ENCODE results near the gene CDK17.
A peak's percentile ranks its signal among the peaks of the same experiment; 100 is the strongest.

The CDK17 gene

DNA sequence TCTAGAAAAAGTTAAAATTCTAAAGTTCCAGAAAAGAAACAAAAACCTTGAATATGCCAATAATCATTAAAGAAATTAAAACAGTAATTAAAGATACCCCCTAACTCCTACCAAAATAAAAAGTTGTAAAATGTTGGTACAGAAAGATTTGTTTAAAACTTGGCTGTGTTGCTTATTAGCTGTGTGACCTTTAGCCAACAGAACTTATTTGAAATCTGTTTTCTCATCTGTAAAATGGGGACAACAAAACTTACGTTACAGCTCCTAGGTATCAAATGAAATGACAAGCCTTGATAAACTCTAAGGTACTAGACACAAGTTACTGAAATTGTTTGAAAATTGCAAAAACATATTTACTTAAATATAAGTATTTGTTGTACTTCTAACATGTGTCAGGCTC is 134.4 kb downstream of the CDK17 start:
- no peak for DNase-seq (ENCODE audit: low read depth, low spot score)

GRCh38 chr12:96265400-96265799 is 134.8 kb downstream of the CDK17 start:
- no peak for DNase-seq (ENCODE audit: low read depth, low spot score)

DNA sequence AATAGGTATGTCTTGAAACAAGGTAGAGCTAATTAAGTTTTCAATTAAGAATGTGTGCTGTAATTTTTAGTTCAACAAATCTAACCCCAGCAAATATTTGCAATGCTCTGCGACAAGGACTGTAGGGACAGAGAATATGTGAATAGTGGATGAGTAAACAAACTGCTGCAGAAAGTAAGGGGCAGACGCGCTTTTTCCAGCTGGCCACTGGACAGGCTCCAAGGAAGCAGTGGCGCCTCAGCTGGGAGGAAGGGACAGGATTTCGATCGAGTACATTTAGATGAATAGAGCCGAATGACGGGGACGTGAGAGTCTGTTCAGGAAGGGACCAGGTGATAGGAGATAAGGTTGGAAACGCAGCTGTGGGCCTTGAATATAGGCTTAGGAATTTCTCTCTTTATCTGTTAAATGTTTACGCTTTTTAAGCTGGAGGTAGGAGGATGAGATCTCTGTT is 136.8 kb downstream of the CDK17 start:
- DNase-seq (ENCODE audit: low read depth, low spot score) = no peak

DNA sequence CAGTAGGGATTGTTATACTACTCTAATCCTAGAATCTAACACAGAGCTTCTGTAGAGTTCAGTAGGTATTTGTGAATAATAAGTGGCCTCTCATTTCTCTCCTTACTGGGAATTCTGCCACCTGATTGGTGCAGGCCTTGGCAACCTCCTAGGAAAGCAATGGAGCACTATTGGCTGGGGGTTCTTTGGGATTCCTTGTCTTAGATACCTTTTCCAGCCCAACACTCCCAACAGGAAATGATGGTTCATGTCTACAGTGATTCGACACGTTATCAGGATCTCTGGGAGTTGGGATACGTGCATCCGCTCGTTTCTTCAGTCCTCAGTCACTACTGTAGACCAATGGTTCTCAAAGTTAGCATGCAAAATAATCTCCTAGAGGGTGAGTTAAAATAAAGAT is 138.7 kb downstream of the CDK17 start:
- no peak for DNase-seq (ENCODE audit: low read depth, low spot score)

GRCh38 chr12:96260644-96261043 is 139.6 kb downstream of the CDK17 start:
- DNase-seq (ENCODE audit: low read depth, low spot score) = no peak

DNA sequence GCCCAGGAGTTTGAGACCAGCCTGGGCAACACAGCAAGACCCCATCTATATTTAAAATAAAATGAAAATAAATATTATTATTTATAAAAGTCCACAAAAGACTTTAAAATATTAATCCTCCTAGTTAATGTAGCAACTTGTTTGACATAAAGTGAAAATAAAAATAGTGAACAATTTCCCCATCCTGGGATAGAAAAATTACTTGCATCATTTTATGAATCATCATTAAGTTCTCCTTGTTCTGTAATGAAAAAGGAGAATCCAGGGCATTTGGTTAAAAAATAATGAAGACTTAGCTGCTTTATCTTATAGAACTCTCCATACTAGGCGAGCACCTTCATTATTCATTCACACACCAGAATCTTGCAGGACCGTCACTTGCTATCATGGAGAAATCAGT is 140.0 kb downstream of the CDK17 start:
- no peak for DNase-seq (ENCODE audit: low read depth, low spot score)

DNA sequence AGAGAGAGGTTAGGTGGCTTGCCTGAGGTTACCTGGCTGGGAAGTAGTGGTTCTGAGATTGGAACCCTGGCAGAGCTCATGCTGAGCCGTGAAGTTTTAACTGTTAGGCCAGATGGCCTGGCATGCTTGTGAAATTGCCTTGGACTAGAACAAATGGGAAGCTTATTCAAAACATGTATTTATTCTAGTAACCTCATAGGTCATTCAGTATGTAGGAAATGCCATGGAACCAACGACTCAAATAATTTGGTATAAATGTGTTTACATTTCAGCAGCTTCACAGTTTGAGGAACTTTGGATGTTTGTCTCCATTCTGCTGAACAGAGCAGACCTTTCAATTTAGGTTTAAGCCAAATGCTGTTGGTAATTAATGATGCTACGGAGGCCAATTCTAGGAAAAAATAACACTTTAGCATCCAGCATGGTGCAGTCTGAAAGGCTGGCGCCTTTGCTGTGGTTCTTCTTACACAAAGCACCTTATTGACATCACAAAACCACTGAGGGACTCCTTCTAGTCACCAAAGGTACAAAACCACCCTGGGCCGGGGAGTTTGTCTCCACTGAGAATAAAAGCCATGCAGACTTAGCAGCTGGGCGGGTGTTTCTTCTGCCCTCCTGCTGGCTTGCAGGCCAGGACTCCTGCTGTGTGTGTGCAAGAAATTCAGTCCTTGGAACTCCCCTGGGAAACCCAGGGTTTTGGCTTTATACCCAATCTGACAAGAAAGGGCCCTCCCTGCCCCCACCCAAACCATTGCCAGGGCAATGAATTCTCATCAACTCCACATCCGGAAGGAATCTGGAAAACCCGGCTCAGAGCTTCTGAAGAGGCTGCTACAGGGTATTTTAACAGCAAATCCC is 141.9 kb downstream of the CDK17 start:
- DNase-seq (ENCODE audit: low read depth, low spot score) = no peak

DNA sequence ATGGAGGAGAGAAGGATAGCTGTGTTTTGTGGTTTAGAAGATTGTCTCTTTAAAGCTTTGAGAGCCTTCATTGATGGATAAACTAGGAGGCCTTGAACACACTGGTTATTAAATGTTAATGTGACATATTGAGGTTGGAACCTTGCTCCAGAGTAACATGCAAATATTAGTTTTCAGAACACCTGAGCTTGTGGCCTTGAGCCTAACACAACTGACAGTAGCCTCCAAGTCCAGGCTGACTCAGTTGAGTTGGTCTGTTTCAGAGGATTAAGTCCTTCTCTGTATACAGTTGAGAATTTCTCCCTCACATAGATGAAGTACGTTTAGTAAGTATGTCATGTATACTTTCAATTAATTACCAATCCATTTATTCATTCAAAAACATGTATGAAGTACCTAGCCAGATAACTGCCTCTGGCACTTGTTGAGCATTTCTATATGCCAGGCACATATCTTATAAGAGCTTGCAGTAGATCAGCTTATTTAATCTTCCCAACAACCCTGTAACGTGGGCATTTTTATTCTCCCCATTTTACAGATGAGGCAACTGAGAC is 142.6 kb downstream of the CDK17 start:
- DNase-seq (ENCODE audit: low read depth, low spot score) = no peak

DNA sequence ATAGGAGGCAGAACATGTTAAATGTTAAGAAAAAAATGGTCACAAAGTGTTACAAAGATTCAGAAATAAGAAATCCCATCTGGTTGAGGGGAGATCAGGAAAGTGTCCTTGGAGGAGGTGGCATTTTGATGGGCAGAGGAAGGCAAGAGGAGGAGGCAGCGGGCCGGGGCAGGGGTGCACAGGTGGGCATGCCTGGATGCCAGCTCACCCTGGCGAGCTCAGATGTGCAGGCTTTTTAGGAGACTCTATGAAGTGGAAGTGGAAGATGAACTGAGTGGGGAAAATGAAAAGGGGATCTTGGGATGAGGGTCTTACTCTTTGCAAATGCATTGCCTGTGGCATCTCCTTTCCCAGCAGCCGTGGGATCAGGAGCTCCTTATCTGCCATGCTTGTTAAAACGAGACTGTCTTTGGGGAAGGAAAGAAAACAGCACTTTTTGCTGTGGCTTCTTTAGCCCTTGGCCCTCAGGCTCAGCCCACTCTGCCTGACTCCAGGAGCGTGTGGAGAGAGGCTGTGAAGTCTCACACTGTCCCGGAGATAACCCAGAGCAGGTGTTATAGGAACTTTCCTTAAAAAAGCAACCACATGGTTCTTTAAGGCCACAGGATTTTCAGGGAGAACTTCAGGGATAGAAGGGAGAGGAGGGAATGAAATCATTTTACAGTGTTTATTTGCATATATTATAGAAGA is 143.4 kb downstream of the CDK17 start:
- no peak for DNase-seq (ENCODE audit: low read depth, low spot score)

DNA sequence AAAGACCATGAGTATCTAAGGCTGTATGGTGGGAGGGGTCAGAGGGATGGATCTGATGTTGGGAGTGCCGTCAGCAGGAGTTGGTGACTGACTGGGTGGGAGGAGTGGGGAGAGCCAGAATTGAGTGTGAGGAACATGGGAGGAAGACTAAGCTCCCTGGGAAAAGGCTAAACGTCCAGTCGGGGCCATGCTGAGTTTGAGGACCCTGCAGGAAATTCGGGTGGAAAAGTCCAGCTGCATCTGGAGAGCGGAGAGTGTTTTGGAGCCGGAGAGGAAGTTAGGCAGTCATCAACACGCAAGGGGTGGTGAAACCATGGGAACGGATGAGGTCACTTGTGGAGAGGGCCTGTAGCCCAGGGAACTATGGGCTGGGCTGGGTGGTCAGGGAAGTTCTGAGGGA is 145.2 kb downstream of the CDK17 start:
- no peak for DNase-seq (ENCODE audit: low read depth, low spot score)

GRCh38 chr12:96250119-96250685 is 150.0 kb downstream of the CDK17 start:
- no peak for DNase-seq (ENCODE audit: low read depth, low spot score)

- no peak for DNase-seq (ENCODE audit: low read depth, low spot score)
Observed at GRCh38 chr12:96249196-96250118, 150.8 kb downstream of the CDK17 start.

DNA sequence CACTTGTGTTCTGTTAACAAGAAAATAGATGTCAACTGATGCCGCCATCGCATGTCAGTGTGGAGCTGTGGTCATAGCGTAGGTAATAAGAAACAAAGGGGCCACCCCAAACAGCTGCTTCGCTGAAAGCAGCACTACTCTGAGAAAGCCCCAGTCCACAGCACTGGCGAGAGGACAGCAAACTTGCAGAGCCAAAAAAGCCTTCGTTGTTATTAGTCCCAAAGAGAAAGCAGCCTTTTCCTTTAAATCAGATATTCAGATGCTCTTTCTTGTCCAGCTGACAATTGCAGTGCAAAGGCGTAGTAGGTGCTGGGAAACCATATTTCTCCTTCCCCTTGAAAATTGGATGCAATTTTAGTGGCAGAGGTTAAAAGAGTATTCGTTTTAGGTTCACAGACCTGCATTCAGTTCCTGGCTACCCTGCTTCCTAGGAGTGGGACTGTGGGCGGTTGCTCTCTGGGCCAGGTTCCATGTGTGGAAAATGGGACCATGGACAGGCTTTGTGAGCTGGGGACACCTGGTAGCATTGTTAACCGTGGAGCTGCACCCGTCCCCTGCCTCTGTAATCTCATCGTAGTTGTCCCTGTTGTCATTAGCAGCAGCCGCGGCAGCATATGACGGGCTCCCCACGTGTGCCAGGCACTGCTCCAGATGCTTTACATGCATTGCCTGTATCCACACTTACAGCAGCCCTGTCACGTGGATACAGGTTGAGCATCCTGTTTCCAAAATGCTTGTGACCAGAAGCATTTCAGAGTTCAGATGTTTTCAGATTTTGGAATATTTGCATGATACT is 151.9 kb downstream of the CDK17 start:
- no peak for DNase-seq (ENCODE audit: low read depth, low spot score)

DNA sequence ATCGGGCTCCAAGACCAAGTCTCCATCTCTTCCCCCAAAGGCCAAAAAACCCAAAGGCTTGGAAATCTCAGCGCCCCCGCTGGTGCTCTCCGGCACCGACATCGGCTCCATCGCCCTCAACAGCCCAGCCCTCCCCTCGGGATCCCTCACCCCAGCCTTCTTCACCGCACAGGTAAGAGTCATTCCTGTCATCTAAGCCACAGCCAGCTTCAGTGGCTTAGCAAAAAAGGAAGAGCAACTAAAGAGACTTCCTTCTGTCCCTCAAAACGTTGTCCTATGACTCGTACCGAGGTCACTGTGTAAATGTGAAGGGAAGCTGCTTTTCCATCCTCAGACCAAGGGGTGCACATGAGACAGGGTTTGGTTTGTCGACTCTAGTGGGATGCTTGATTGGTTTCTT is 152.7 kb downstream of the CDK17 start:
- no peak for DNase-seq (ENCODE audit: low read depth, low spot score)

DNA sequence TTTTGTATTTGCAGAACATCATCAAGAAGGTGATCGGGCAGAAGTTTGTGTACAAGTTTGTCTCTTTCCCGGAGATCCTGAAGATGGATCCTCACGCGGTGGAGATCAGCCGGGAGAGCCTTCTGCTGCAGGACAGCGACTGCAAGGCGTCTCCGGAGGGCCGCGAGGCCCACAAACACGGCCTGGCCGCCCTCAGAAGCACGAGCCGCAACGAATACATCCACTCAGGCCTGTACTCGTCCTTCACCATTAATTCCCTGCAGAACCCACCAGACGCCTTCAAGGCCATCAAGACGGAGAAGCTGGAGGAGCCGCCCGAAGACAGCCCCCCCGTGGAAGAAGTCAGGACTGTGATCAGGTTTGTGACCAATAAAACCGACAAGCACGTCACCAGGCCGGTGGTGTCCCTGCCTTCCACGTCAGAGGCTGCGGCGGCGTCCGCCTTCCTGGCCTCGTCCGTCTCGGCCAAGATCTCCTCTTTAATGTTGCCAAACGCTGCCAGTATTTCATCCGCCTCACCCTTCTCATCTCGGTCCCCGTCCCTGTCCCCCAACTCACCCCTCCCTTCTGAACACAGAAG is 153.2 kb downstream of the CDK17 start:
- no peak for DNase-seq (ENCODE audit: low read depth, low spot score)

DNA sequence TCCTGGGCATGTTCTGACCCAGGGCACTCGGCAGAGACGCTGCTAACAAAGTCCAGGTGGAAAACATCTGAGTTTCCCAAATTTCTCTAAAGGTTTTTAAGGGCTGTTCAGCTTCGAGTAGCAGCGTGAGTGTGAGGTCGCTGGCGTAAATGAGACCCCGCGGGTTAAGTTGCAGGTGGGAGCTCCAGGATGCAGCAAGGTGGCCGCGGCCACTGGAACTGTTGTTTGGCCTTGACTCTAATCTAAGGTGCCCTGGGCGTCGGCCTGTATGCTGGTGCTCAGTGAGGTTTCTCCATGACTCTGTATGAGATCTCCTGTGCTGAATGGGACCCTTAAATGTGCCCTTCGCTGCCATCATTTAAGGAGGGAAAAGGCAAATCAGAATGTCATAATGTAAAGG is 155.4 kb downstream of the CDK17 start:
- DNase-seq (ENCODE audit: low read depth, low spot score) = no peak

DNA sequence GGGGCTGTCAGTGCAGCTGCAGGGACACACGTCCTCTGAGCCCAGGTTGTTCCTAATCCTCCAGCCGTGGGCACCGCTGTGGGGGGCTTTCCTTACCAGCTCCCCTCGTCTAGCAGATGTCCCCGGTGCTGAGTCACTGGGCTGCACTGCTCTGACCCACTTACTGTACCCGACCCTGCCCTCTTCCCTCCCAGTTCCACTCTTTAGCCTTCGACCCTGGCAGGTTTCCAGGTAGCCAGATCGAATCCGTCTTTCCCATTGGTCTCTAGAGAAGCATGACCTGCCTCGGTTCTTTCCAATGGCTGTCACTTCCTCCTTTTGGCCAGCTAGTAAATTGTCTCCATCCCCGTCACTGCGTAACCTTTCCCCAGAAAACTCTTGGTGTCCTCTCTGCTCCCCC is 157.6 kb downstream of the CDK17 start:
- no peak for DNase-seq (ENCODE audit: low read depth, low spot score)

GRCh38 chr12:96241846-96242256 is 158.4 kb downstream of the CDK17 start:
- DNase-seq (ENCODE audit: low read depth, low spot score) = peak; percentile 51

DNA sequence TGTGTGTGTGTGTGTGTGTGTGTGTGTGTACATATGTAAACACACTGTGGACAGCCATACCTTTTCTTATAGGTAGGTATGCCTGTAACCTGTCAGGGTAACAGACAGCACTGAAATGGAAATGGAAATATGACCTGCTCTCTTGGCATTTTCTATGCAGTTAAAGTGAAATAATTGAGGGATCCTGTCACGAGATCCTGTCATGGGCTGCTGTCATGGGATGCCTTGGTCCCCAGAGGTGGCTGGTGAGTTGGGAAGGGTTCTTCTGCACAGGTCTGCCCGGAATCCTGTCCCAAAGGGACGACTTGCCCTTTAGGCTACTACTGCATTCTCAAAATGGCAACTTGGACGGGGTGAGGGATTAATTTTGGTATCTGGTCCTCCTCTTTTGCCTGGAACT is 158.8 kb downstream of the CDK17 start:
- no peak for DNase-seq (ENCODE audit: low read depth, low spot score)

DNA sequence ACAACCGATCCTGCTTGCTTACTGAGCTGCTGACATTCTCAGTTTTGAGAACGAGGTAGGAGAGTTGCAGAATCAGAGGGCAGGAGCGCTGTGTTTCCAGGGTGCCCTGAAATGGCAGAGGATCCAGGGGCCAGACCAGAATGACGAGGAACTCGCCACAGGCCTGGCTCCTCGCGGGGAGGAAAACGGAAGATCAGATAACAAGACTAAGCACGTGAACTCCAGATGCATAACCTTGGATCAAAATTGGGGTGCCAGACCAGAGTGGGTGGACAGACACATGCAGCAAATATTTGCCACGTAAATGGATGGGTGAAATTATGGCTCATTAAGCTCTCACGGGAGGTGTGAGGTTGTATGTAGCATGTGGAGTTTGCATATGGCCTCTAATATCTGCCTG is 159.6 kb downstream of the CDK17 start:
- DNase-seq (ENCODE audit: low read depth, low spot score) = no peak
